SU-DHL-6 (cell line): Measurements from ENCODE around the gene INPP4B.

Experiments
- H2AFZ ChIP-seq: fragments of 200-600 bp; sonication (generic); 2 replicates; pipeline ENCODE4 v1.6.1; 2014; ENCODE audit warnings: low read depth, mild to moderate bottlenecking, moderate library complexity, mixed read lengths, antibody characterized with exemption, low read length; ENCODE audit not compliant: severe bottlenecking
- H3F3A ChIP-seq: fragments of 200-600 bp; shearing (Covaris generic); 2 replicates; pipeline ENCODE4 v1.6.0; 2016; ENCODE audit warnings: antibody characterized with exemption, mild to moderate bottlenecking; ENCODE audit not compliant: insufficient read depth
- H3K27ac ChIP-seq: fragments of 200-600 bp; sonication (generic); 2 replicates; pipeline ENCODE4 v1.5.1; 2016; ENCODE audit warnings: low read depth, mild to moderate bottlenecking, low read length, moderate library complexity, mixed read lengths
- H3K27me3 ChIP-seq: fragments of 200-600 bp; sonication (generic), shearing (Covaris generic); 2 replicates; pipeline ENCODE4 v1.6.0; 2014; ENCODE audit warnings: mild to moderate bottlenecking, low read length
- H3K36me3 ChIP-seq: fragments of 200-600 bp; sonication (generic); 2 replicates; pipeline ENCODE4 v1.6.1; 2014; ENCODE audit warnings: mild to moderate bottlenecking, low read length, mixed read lengths
- H3K4me2 ChIP-seq: fragments of 300-600, 200-600 bp; shearing (Covaris generic), sonication (generic); 2 replicates; pipeline ENCODE4 v1.6.0; 2014; ENCODE audit warnings: low read length, low read depth, mild to moderate bottlenecking; ENCODE audit not compliant: poor library complexity, severe bottlenecking
- H3K4me3 ChIP-seq: fragments of 200-600 bp; sonication (generic); 2 replicates; pipeline ENCODE4 v1.5.1; 2014; ENCODE audit warnings: antibody characterized with exemption, low read length, mild to moderate bottlenecking, mixed read lengths; ENCODE audit not compliant: insufficient read depth, poor library complexity, severe bottlenecking
- H3K79me2 ChIP-seq: fragments of 200-600 bp; sonication (generic); 2 replicates; pipeline ENCODE4 v1.6.1; 2014; ENCODE audit warnings: mild to moderate bottlenecking, low read length, moderate library complexity; ENCODE audit not compliant: insufficient read depth
- H3K9ac ChIP-seq: fragments of 200-600 bp; sonication (generic); 2 replicates; pipeline ENCODE4 v1.7.0; 2014; ENCODE audit warnings: mild to moderate bottlenecking, low read length
- H3K9me2 ChIP-seq: fragments of 200-600 bp; sonication (generic); replicated peaks from 2 replicates; pipeline ENCODE4 v1.6.1; 2014; ENCODE audit warnings: low read length; ENCODE audit not compliant: insufficient read depth
- H3K9me3 ChIP-seq: fragments of 200-600 bp; sonication (generic); 2 replicates; pipeline ENCODE4 v1.6.1; 2014; ENCODE audit warnings: low read length, mixed read lengths; ENCODE audit not compliant: insufficient read depth
- H4K20me1 ChIP-seq: fragments of 200-600 bp; sonication (generic); 2 replicates; pipeline ENCODE4 v1.6.1; 2014; ENCODE audit warnings: low read depth, mild to moderate bottlenecking, antibody characterized with exemption, low read length, moderate library complexity, mixed read lengths
- CTCF ChIP-seq: fragments of 200-600 bp; sonication (generic); IDR thresholded peaks from one replicate; pipeline ENCODE4 v1.5.1; 2017; ENCODE audit warnings: antibody characterized with exemption, mild to moderate bottlenecking, low read length, moderate library complexity; ENCODE audit not compliant: insufficient read depth, poor library complexity, severe bottlenecking
- EZH2phosphoT487 ChIP-seq: fragments of 200-600 bp; sonication (generic), shearing (Covaris generic); conservative IDR thresholded peaks from 2 replicates; pipeline ENCODE4 v1.6.1; 2018; ENCODE audit warnings: mild to moderate bottlenecking, antibody characterized with exemption, low read length, moderate library complexity, mixed read lengths

INPP4B gene

GRCh38 chr4:142383800-142384470 is 462.2 kb downstream of the INPP4B start:
- Histone ChIP-seq H3K4me2 (no peak overlapping the region), H3K36me3 (no peaks in the 10 kb centered on the region), H3K9me3 (no peaks in the 10 kb centered on the region), H3K9ac (no peak overlapping the region), H4K20me1 (no peaks in the 10 kb centered on the region), H3K27ac (no peak overlapping the region), H3K9me2 (no peaks in the 10 kb centered on the region), H3K27me3 (no peaks in the 10 kb centered on the region), H3F3A (no peaks in the 10 kb centered on the region), H3K79me2 (no peaks in the 10 kb centered on the region), H3K4me3 (no peak overlapping the region), H2AFZ (no peak overlapping the region)
- TF ChIP-seq EZH2phosphoT487 = no peak
- no peak for TF ChIP-seq CTCF

GRCh38 chr4:142383354-142383753 is 462.7 kb downstream of the INPP4B start:
- Histone ChIP-seq H2AFZ (no peak overlapping the region), H3K4me2 (no peak overlapping the region), H3K9me3 (no peaks in the 10 kb centered on the region), H3K9ac (no peak overlapping the region), H3K4me3 (no peak overlapping the region), H4K20me1 (no peaks in the 10 kb centered on the region), H3K79me2 (no peaks in the 10 kb centered on the region), H3K9me2 (no peaks in the 10 kb centered on the region), H3K36me3 (no peaks in the 10 kb centered on the region), H3F3A (no peaks in the 10 kb centered on the region), H3K27me3 (no peaks in the 10 kb centered on the region), H3K27ac (no peak overlapping the region)
- TF ChIP-seq CTCF (no peak), EZH2phosphoT487 (no peak)

- no peaks in the 10 kb centered on the region for H3K79me2 ChIP-seq
- no peak for TF ChIP-seq EZH2phosphoT487
- no peaks in the 10 kb centered on the region for H3K9me3 ChIP-seq
- no peak overlapping the region for H3K4me3 ChIP-seq
- no peaks in the 10 kb centered on the region for H3F3A ChIP-seq
- H3K36me3 ChIP-seq = no peaks in the 10 kb centered on the region
- no peak overlapping the region for H3K4me2 ChIP-seq
- H3K9me2 ChIP-seq = no peaks in the 10 kb centered on the region
- no peaks in the 10 kb centered on the region for H3K27me3 ChIP-seq
- H4K20me1 ChIP-seq = no peaks in the 10 kb centered on the region
- no peak overlapping the region for H2AFZ ChIP-seq
- no peak overlapping the region for H3K9ac ChIP-seq
- H3K27ac ChIP-seq = no peak overlapping the region
Measured at GRCh38 chr4:142380052-142380602, 466.0 kb downstream of the INPP4B start.

- Histone ChIP-seq H2AFZ (no peak overlapping the region), H3K27me3 (no peaks in the 10 kb centered on the region), H3K9me2 (no peaks in the 10 kb centered on the region), H3K36me3 (no peaks in the 10 kb centered on the region), H3K9me3 (no peaks in the 10 kb centered on the region), H3K4me2 (no peak overlapping the region), H3K27ac (no peak overlapping the region), H4K20me1 (no peaks in the 10 kb centered on the region), H3F3A (no peaks in the 10 kb centered on the region), H3K4me3 (no peak overlapping the region), H3K9ac (no peak overlapping the region), H3K79me2 (no peaks in the 10 kb centered on the region)
- TF ChIP-seq EZH2phosphoT487 = no peak
Measured at GRCh38 chr4:142379277-142380051, 466.6 kb downstream of the INPP4B start.
